GM12873 (cell line): Measurements from ENCODE around the gene IL1RN.

ENCODE experiments used
- TF ChIP-seq, protein P1 (sequence below): IDR thresholded peaks from 2 replicates; pipeline ENCODE4 v1.5.1; 2012; ENCODE audit warnings: low read depth, mild to moderate bottlenecking, moderate library complexity, low read length, control low read depth; ENCODE audit not compliant: insufficient read depth; ENCODE audit errors: missing control alignments

The IL1RN gene

DNA sequence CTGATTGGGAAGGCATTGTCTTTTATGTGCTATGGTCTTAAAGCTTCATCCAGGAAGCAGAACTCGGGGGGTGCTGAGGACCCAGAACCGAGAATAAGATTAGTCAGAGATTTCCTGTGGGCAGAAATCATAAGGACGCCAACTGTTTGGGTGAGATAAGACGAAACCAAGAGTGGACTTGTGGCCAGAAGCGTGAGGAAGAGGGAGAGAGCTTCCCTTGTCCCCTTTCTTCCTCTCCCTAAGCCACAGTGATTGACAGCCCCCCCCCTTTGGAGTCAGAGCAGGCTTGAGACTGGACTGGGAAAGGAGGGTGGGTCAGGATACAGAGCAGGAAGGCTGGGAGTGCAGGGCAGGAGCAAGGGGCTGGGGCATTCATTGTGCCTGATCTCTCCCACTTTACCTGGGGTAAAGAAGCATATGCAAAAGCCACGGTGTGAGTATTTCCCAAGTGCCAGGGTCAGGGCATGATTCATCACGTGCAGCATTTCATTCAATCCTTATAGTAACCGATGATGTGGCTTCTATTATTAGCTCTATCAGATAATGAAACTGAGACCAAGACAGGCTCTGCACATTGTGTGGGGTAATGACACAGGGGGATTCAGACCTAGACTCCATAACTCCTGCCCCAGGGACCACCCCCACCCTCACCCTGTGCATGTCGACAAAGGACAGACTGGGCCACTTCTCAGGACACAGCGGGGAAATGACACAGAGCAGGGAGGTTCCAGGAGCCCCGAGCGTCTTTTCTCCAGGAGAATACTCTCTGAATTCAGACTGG lies 3.0 kb upstream of the IL1RN start:
- TF ChIP-seq, protein P1, sequence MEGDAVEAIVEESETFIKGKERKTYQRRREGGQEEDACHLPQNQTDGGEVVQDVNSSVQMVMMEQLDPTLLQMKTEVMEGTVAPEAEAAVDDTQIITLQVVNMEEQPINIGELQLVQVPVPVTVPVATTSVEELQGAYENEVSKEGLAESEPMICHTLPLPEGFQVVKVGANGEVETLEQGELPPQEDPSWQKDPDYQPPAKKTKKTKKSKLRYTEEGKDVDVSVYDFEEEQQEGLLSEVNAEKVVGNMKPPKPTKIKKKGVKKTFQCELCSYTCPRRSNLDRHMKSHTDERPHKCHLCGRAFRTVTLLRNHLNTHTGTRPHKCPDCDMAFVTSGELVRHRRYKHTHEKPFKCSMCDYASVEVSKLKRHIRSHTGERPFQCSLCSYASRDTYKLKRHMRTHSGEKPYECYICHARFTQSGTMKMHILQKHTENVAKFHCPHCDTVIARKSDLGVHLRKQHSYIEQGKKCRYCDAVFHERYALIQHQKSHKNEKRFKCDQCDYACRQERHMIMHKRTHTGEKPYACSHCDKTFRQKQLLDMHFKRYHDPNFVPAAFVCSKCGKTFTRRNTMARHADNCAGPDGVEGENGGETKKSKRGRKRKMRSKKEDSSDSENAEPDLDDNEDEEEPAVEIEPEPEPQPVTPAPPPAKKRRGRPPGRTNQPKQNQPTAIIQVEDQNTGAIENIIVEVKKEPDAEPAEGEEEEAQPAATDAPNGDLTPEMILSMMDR, result no peak

- TF ChIP-seq, protein P1, result no peak
These were observed 2.2 kb upstream of the IL1RN start for GRCh38 chr2:113124984-113125855.

DNA sequence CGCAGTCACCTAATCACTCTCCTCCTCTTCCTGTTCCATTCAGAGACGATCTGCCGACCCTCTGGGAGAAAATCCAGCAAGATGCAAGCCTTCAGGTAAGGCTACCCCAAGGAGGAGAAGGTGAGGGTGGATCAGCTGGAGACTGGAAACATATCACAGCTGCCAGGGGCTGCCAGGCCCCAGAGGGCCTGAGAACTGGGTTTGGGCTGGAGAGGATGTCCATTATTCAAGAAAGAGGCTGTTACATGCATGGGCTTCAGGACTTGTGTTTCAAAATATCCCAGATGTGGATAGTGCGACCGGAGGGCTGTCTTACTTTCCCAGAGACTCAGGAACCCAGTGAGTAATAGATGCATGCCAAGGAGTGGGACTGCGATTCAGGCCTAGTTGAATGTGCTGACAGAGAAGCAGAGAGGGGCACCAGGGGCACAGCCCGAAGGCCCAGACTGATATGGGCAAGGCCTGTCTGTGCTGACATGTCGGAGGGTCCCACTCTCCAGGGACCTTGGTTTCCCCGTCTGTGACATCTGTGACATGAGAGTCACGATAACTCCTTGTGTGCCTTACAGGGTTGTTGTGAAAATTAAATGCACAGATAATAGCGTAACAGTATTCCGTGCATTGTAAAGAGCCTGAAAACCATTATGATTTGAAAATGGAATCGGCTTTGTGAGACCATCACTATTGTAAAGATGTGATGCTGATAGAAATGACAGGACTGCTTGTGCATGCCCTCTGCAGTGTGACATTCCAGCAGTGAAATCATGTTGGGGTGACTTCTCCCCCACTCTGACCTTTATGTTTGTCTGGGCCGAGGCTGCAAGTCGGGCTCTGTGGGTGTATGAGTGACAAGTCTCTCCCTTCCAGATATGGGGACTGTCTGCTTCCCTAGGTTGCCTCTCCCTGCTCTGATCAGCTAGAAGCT lies 510 bp downstream of the IL1RN start:
- TF ChIP-seq, protein P1, result no peak

GRCh38 chr2:113129519-113130078 lies 2.2 kb downstream of the IL1RN start:
- TF ChIP-seq, protein P1, result no peak

DNA sequence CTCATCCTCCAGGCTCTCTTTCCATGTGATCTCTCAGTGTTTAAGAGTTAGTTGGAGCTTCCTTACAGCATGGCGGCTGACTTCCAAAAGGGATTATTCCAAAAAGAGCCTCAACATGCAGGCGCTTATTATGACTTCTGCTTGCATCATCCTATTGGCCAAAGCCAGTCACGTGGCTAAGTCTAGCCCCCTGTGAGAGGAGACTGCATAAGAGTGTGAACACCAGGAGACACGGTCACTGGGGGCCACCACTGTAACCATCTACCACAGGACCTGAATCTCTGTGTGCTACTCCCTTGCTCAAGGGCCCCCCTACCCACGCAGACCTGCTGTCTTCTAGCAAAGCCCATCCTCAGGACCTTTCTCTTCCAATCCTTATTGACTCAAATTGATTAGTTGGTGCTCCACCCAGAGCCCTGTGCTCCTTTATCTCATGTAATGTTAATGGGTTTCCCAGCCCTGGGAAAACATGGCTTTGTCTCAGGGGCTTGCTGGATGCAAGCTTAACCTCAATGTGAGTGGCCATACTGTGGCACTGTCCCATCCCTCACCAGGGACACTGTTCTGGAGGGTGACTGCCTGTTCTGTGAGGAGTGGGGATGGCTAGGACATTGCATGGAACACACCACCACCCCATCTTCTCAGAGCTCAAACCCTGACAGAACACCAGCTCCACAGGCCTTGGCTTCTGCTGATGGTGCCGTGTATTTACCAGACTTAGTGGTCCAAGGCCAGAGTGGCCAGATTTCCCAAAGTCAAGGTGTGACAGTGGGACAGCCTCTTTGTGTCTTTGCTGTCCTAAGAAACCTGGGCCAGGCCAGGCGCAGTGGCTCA lies 4.2 kb downstream of the IL1RN start:
- TF ChIP-seq, protein P1, result no peak

DNA sequence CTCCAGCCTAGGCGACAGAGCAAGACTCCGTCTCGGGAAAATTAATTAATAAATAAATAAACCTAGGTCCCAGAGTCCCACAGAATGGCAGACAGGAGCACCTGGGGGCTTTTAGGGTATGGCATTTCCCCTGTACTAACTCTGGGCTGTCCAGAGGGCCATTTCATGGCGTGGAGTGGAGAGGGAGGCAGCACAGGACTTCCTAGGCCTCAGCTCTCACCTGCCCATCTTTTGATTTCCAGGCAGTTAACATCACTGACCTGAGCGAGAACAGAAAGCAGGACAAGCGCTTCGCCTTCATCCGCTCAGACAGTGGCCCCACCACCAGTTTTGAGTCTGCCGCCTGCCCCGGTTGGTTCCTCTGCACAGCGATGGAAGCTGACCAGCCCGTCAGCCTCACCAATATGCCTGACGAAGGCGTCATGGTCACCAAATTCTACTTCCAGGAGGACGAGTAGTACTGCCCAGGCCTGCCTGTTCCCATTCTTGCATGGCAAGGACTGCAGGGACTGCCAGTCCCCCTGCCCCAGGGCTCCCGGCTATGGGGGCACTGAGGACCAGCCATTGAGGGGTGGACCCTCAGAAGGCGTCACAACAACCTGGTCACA lies 5.1 kb downstream of the IL1RN start:
- TF ChIP-seq, protein P1, result no peak
